ENCODE results near the gene MCRIP1. TPM values are rescaled to one million over a fixed set of nuclear protein-coding genes. Genes with fewer than 3 reads are reported as not detected.

MCRIP1 gene
- total and polyA plus RNA-seq, 2 of the 4 experiments (the other 2 are of a cell fraction), result 56.5 to 164 TPM

DNA sequence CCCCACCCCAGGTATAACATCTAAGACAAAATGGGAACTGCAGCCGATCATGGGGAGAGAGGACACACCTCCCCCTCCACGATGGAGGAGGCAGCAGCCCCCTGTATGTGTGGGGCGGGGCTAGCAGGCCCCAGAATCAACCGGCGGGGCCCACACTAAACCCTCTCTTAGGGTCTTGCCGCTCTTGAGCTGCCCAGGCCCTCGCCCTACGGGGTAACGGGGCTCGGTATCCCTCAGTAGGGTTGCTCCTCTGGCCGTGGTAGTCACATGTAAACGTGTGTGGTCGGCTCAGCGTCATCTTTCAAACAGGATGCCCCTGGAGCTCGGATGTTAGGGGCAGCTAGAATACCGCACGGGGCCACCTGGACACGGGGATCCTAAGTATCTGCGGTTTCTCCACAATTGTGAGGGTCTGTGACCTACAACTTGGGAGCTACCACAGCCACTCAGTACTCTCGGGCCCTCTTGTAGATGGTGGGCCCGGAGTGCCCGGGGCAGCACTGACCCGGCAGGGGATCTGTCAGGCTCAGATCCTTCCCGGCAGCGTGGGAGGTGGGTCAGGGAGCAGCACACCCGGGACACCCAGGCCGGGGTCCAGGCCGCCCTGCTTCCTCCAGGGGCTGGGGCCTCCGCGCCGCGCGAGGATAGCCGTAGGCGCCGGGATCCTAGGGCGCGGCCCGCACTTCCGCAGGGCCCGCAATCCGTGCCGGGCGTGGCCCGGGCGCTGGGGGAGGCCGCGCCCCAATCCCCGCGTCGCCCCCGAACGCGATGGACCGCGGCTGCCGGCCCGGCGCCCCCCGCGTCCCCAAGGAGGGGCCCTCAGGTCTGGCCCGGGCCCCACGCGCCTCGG is 37.3 kb upstream of the MCRIP1 start:
- Histone ChIP-seq H3K56ac (ENCODE audit: extremely low read depth, insufficient read depth, low read length) (peak overlapping the region; percentile 57), H4K91ac (ENCODE audit: insufficient read depth, low read depth, low read length) (peak overlapping the region; percentile 85), H3K4me2 (ENCODE audit: low read depth, low read length) (peak overlapping the region; percentile 93), H3K18ac (ENCODE audit: low read depth, low read length) (peak overlapping the region; percentile 5; the same call in 1 of the 2 replicates), H3K4me3 (ENCODE audit: insufficient read depth, low read depth, low read length) (peak overlapping the region; percentile 87), H2AK9ac (replicated peaks; ENCODE audit: low read depth, low read length, poor library complexity) (peak overlapping the region; percentile 99), H2BK15ac (ENCODE audit: low read depth, low read length) (peak overlapping the region; percentile 15; the same call in 1 of the 3 replicates), H3K4ac (ENCODE audit: low read depth, low read length) (peak overlapping the region; percentile 94), H3K9ac (ENCODE audit: low read depth, low read length) (peak overlapping the region; percentile 87), H3K79me1 (ENCODE audit: low read depth in 1 of 2, low read length in 2 of 2) (peaks cover 5 to 68% of the 10 kb centered on the region in 2 experiments; a peak in 3 of 4 replicates), H3K9me1 (ENCODE audit: insufficient read depth, low read length) (peaks cover 8% of the 10 kb centered on the region; the same call in 1 of the 2 replicates), H2AFZ (replicated peaks; ENCODE audit: low read length, poor library complexity) (peak overlapping the region; percentile 6), H3K4me1 (ENCODE audit: control insufficient read depth, insufficient read depth, low read length) (peaks cover 35% of the 10 kb centered on the region), H2BK20ac (ENCODE audit: low read depth, low read length) (no peak overlapping the region), H2BK120ac (ENCODE audit: low read depth, low read length) (peak overlapping the region; percentile 42; the same call in 1 of the 2 replicates), H4K8ac (ENCODE audit: low read depth in 2 of 2, low read length in 2 of 2) (peak overlapping the region; percentile 85 to 89), H3K27me3 (ENCODE audit: control insufficient read depth, insufficient read depth, low read length) (no peaks in the 10 kb centered on the region), H2AK5ac (ENCODE audit: low read depth, low read length) (peak overlapping the region; percentile 85), H3K9me3 (ENCODE audit: control insufficient read depth, insufficient read depth, low read length) (no peaks in the 10 kb centered on the region), H4K5ac (ENCODE audit: low read depth, low read length) (peak overlapping the region; percentile 66), H3K14ac (replicated peaks; ENCODE audit: low read depth, low read length) (peak overlapping the region; percentile 83), H3K27ac (ENCODE audit: insufficient read depth, low read length) (peak overlapping the region; percentile 96), H3K23ac (ENCODE audit: low read depth, low read length) (peak overlapping the region; percentile 88), H2BK5ac (ENCODE audit: low read depth, low read length, poor library complexity, severe bottlenecking) (peak overlapping the region; percentile 99), H3K36me3 (ENCODE audit: control insufficient read depth, insufficient read depth, low read length) (peaks cover 32% of the 10 kb centered on the region), H4K20me1 (ENCODE audit: insufficient read depth, low read length) (peaks cover 48% of the 10 kb centered on the region)
- dilution Hi-C loops (cut with HindIII; ENCODE audit: low sequenced_read_pairs, unreplicated experiment) (no loop called here), in situ Hi-C loops (cut with MboI; ENCODE audit: low sequenced_read_pairs) (no loop called here), intact Hi-C loops (cut with micrococcal nuclease) (no loop called here)
- TF ChIP-seq RCOR1 (IDR thresholded peaks at IDR 0.05; ENCODE audit: insufficient replicate concordance, low read length) (no peak), MXI1 (IDR thresholded peaks at IDR 0.05; ENCODE audit: borderline replicate concordance, low read depth, low read length) (peak; percentile 63; the same call in 1 of the 2 replicates), POLR2A (IDR thresholded peaks at IDR 0.05; ENCODE audit: low read depth, low read length) (peak; percentile 19)
- ChIA-PET POLR2A (ENCODE audit: unreplicated experiment) (no interaction called here), CTCF (no interaction called here)
- no TSS peak for BruUV-seq (replicated peaks)
- ATAC-seq (ENCODE audit: low read depth), result peak; percentile 1
- WGBS, 2 experiments (ENCODE audit: extremely low coverage in 2 of 2, insufficient read length in 1 of 2), result 0% methylated on average over 41 of the region's 65 CpGs; no CpG with 5 or more reads in 1 of the 2 experiments
- peak; percentile 69 for DNase-seq
